Stomach (tissue), 4 donors: ENCODE results near the gene PKIG.

Experiments used
- EP300 ChIP-seq: sonication (generic); formaldehyde crosslinking; IDR thresholded peaks from one replicate; pipeline ENCODE4 v1.6.1; 2017; ENCODE audit warnings: antibody characterized with exemption
- POLR2A ChIP-seq, 4 donors: fragments of 450-650 bp; IDR thresholded peaks; one replicate each; pipeline ENCODE4 v1.6.1; 2016; ENCODE audit warnings: antibody characterized with exemption in 4 of 4, control low read depth in 2 of 4, mild to moderate bottlenecking in 1 of 4, moderate library complexity in 1 of 4
- POLR2AphosphoS5 ChIP-seq, 3 donors: sonication (generic); formaldehyde crosslinking; IDR thresholded peaks; one replicate each; pipeline ENCODE4 v1.6.1; 2016; ENCODE audit warnings: antibody characterized with exemption in 3 of 3
- TF ChIP-seq, protein P1 (sequence below), 7 experiments: fragments of 450-650 bp in 4 of 7; fragments of 200-600 bp in 3 of 7; sonication (generic) in 3 of 7; IDR thresholded peaks; one replicate each; pipeline ENCODE4 v1.5.1; 2016 to 2019; ENCODE audit warnings: antibody characterized with exemption in 7 of 7, control low read depth in 2 of 7, mild to moderate bottlenecking in 1 of 7

DNA sequence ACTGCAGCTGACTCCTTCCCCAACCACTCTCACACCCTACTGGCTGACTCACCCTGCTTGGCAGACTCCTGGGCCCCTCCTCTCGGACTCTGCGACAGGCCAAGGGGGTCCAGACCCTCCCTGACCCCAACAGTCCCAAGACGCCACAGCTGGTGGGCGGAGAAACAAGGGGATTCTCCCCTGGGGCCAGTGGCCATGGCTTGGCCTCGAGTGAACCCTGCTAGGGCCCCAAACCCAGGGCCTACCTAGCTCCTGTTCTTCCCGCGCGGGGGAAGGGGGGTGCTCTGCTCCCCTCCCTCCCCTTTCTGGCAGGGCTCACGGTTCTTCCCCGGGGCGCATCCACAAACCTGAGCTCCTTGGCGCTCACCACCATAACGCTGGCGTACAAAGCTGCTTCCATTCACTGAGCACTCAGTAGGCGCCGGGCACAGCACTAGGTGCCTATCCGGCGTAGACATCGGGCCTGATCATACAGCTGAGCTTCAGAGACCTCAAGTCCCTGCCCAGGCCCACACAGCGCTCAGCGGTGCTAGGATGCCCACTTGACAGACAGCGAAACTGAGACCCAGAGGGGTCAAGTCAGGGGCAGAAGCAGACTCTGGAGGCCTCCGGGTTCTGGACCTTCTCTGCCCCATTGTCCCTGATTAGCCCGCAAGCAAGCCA lies 68.5 kb downstream of the PKIG start:
- TF ChIP-seq POLR2A (IDR thresholded peaks at IDR 0.05) (no peak), EP300 (no peak), POLR2AphosphoS5 (IDR thresholded peaks at IDR 0.05) (no peak)
- TF ChIP-seq, protein P1, sequence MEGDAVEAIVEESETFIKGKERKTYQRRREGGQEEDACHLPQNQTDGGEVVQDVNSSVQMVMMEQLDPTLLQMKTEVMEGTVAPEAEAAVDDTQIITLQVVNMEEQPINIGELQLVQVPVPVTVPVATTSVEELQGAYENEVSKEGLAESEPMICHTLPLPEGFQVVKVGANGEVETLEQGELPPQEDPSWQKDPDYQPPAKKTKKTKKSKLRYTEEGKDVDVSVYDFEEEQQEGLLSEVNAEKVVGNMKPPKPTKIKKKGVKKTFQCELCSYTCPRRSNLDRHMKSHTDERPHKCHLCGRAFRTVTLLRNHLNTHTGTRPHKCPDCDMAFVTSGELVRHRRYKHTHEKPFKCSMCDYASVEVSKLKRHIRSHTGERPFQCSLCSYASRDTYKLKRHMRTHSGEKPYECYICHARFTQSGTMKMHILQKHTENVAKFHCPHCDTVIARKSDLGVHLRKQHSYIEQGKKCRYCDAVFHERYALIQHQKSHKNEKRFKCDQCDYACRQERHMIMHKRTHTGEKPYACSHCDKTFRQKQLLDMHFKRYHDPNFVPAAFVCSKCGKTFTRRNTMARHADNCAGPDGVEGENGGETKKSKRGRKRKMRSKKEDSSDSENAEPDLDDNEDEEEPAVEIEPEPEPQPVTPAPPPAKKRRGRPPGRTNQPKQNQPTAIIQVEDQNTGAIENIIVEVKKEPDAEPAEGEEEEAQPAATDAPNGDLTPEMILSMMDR (IDR thresholded peaks at IDR 0.05) = no peak
